HG03520 (cell line): ENCODE results near the gene MYCN.
"Not testable (repeated sequence)": the region's sequence is repeated elsewhere in the genome, so short reads cannot be mapped to it uniquely, and the experiment has no call there.

Experiments used
- ATAC-seq: cut with Tn5 transposase; IDR thresholded peaks from one replicate; pipeline ENCODE4 v1.9.1; 2021; ENCODE audit warnings: mild to moderate bottlenecking, moderate library complexity; ENCODE audit not compliant: unreplicated experiment

MYCN gene

GRCh38 chr2:15942711-15943345 lies 2.5 kb downstream of the MYCN start:
- no peak for ATAC-seq

GRCh38 chr2:15943378-15944280 lies 3.3 kb downstream of the MYCN start:
- ATAC-seq, result no peak

- no peak for ATAC-seq
These were observed 4.1 kb downstream of the MYCN start for GRCh38 chr2:15944325-15945017.

GRCh38 chr2:15945909-15946705 lies 5.8 kb downstream of the MYCN start:
- no peak for ATAC-seq

GRCh38 chr2:15946983-15947382 lies 6.6 kb downstream of the MYCN start:
- no peak for ATAC-seq

- ATAC-seq, result no peak
These were observed 7.1 kb downstream of the MYCN start for GRCh38 chr2:15947431-15947830.

- ATAC-seq, result no peak
These were observed 8.3 kb downstream of the MYCN start for GRCh38 chr2:15948704-15948957.

- no peak for ATAC-seq
These were observed 8.8 kb downstream of the MYCN start for GRCh38 chr2:15949126-15949525.

GRCh38 chr2:15949551-15949950 lies 9.2 kb downstream of the MYCN start:
- no peak for ATAC-seq

- ATAC-seq, result no peak
These were observed 10.0 kb downstream of the MYCN start for GRCh38 chr2:15950088-15950952.

GRCh38 chr2:15951936-15952335 lies 11.6 kb downstream of the MYCN start:
- ATAC-seq, result not testable (repeated sequence)

- no peak for ATAC-seq
These were observed 12.2 kb downstream of the MYCN start for GRCh38 chr2:15952451-15953146.

GRCh38 chr2:15953147-15953630 lies 12.8 kb downstream of the MYCN start:
- ATAC-seq, result no peak

- no peak for ATAC-seq
These were observed 13.7 kb downstream of the MYCN start for GRCh38 chr2:15953891-15954680.

- no peak for ATAC-seq
These were observed 14.4 kb downstream of the MYCN start for GRCh38 chr2:15954761-15955160.

- no peak for ATAC-seq
These were observed 15.1 kb downstream of the MYCN start for GRCh38 chr2:15955232-15955988.

- no peak for ATAC-seq
These were observed 15.9 kb downstream of the MYCN start for GRCh38 chr2:15956230-15956629.
